Brain microvascular endothelial cell (primary cell): ENCODE results near the gene PSMC3IP.
"Not testable (repeated sequence)": the region's sequence is repeated elsewhere in the genome, so short reads cannot be mapped to it uniquely, and the experiment has no call there.

Experiments
- DNase-seq: peaks from one replicate; pipeline ENCODE4 v3.0.0-alpha.2; 2020
- H3K27ac ChIP-seq: fragments of 250-450 bp; sonication (Bioruptor Pico); 2 replicates; pipeline ENCODE4 v1.5.1; 2020; ENCODE audit warnings: mild to moderate bottlenecking, moderate library complexity
- H3K27me3 ChIP-seq: fragments of 250-450 bp; sonication (Bioruptor Pico); replicated peaks from 2 replicates; pipeline ENCODE4 v1.5.1; 2020; ENCODE audit warnings: mild to moderate bottlenecking
- H3K36me3 ChIP-seq: fragments of 250-450 bp; sonication (Bioruptor Pico); replicated peaks from 2 replicates; pipeline ENCODE4 v1.5.1; 2020; ENCODE audit warnings: mild to moderate bottlenecking
- H3K4me3 ChIP-seq: 2 replicates; pipeline ENCODE4 v1.5.1; 2011; ENCODE audit warnings: low read depth, mild to moderate bottlenecking, control low read depth, low read length, moderate library complexity
- CTCF ChIP-seq: IDR thresholded peaks from 2 replicates; pipeline ENCODE4 v1.5.1; 2011; ENCODE audit warnings: low read depth, mild to moderate bottlenecking, moderate library complexity, low read length, control low read depth, inconsistent platforms; ENCODE audit errors: missing control alignments
- in situ Hi-C: cut with HindIII; loops from 2 replicates; pipeline ENCODE4 v1.10.0; 2017; ENCODE audit warnings: low sequenced_read_pairs, low pct_ligation_motif_present

PSMC3IP gene

DNA sequence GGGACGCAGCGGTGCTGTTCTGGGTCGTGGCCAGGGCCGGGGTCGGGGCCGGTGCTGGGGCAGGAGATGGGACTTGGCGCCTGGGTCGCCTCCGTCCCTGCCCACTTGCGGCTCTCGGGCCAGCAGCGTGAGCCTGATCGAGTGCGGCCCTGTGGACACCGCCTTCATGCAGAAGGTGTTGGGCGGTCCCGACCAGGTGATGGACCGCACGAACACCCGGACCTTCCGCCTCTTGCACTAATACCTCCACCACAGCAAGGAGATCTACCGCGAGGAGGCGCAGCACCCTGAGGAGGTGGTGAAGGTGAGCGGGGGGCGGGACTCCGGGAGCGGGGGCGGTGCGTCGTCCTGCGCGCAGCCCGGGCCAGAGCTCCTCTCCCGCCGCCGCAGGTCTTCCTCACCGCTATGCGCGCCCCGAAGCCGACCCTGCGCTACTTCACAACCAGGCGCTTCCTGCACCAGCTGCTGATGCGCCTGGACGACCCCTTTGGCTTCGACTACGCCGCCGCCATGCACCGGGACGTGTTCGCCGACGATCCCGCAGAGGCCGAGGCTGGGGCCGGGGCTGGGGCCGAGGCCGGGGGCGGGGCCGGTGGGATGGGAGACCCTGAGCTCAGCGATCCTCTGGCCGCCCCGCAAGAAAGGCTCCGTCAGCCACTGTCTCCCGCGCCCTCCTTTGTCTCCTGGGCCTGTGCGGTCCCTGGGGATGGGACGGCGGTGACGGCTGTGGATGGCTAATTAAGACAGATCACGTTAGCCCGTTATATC, 29.3 kb downstream of the PSMC3IP start:
- in situ Hi-C loops, result no loop called here
- peak overlapping the region; percentile 45 for H3K4me3 ChIP-seq
- H3K36me3 ChIP-seq, result no peaks in the 10 kb centered on the region
- TF ChIP-seq CTCF, result peak; percentile 57
- no peak for DNase-seq
- no peak overlapping the region for H3K27ac ChIP-seq
- H3K27me3 ChIP-seq, result no peaks in the 10 kb centered on the region

- DNase-seq, result no peak
- no peak overlapping the region for H3K4me3 ChIP-seq
- peaks cover 1% of the 10 kb centered on the region for H3K36me3 ChIP-seq
- no peaks in the 10 kb centered on the region for H3K27me3 ChIP-seq
- TF ChIP-seq CTCF, result no peak
- in situ Hi-C loops, result no loop called here
- no peak overlapping the region for H3K27ac ChIP-seq
Observed at GRCh38 chr17:42547698-42548069, 29.8 kb downstream of the PSMC3IP start.

- H3K27ac ChIP-seq, result no peak overlapping the region
- H3K4me3 ChIP-seq, result no peak overlapping the region
- no peaks in the 10 kb centered on the region for H3K27me3 ChIP-seq
- TF ChIP-seq CTCF, result no peak
- in situ Hi-C loops, result no loop called here
- H3K36me3 ChIP-seq, result peaks cover 2% of the 10 kb centered on the region
- no peak for DNase-seq
Observed at GRCh38 chr17:42547001-42547461, 30.5 kb downstream of the PSMC3IP start.

DNA sequence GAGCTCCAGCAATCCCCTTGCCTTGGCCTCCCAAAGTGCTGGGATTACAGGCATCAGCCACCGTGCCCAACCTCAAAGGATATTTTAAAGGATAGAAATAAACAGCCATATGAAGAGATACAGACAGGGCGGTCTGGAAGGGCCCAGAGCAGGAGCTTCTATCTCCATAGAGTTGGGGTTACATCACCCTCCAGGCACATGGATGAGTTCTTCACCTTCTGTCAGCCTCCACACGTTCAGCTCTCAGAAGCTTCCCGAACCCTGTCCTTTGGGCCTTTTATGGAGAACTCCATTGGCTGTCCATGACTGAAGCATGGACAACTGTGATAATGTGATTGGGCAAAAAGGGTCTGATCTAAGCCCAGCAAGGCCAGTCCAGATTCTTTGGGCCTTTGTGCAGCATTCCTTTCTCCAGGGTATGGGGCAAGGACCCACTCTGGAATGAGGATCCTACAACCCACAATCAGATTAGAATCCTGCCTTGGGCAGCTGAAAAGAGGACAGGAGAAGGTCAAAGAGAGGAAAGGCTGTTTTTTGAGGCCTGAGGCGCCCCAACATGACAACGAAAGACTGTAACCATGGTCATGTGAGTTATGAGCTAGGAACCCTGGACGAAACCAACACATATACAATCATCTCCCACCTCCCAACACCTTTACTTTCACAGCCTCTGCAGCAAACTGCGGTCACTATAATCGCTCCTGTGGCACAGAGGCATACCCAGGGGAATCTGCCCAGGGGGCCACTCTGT, 31.6 kb downstream of the PSMC3IP start:
- DNase-seq, H3K27me3 ChIP-seq, H3K36me3 ChIP-seq, in situ Hi-C loops, H3K4me3 ChIP-seq, H3K27ac ChIP-seq: not testable (repeated sequence)

GRCh38 chr17:42544874-42545283, 32.6 kb downstream of the PSMC3IP start:
- no peak for TF ChIP-seq CTCF
- Histone ChIP-seq H3K36me3 (peaks cover 2% of the 10 kb centered on the region), H3K4me3 (no peak overlapping the region), H3K27ac (no peak overlapping the region), H3K27me3 (no peaks in the 10 kb centered on the region)
- no peak for DNase-seq
- in situ Hi-C loops, result no loop called here
